Adipocyte (in vitro differentiated cells): ENCODE data around the gene GLIS1.
A peak's percentile ranks its signal among the peaks of the same experiment; 100 is the strongest.

ENCODE experiments used
- DNase-seq: peaks from one replicate; pipeline ENCODE4 v3.0.0-alpha.2; 2015; ENCODE audit warnings: low read depth
- H3K27me3 ChIP-seq: replicated peaks from 2 replicates; pipeline ENCODE4 v1.7.0; 2013; ENCODE audit warnings: mild to moderate bottlenecking, low read length, moderate library complexity; ENCODE audit not compliant: control insufficient read depth, insufficient read depth
- H3K36me3 ChIP-seq: 2 replicates; pipeline ENCODE4 v1.7.0; 2013; ENCODE audit warnings: low read length, mild to moderate bottlenecking, moderate library complexity; ENCODE audit not compliant: control insufficient read depth, insufficient read depth, severe bottlenecking
- H3K4me1 ChIP-seq: 2 replicates; pipeline ENCODE4 v1.7.0; 2013; ENCODE audit warnings: mild to moderate bottlenecking, low read length, moderate library complexity; ENCODE audit not compliant: control insufficient read depth, insufficient read depth
- H3K4me3 ChIP-seq: 2 replicates; pipeline ENCODE4 v1.7.0; 2013; ENCODE audit warnings: mild to moderate bottlenecking, low read length, moderate library complexity
- H3K9ac ChIP-seq: 2 replicates; pipeline ENCODE4 v1.7.0; 2013; ENCODE audit warnings: mild to moderate bottlenecking, low read length, moderate library complexity
- H3K9me3 ChIP-seq: 2 replicates; pipeline ENCODE4 v1.7.0; 2013; ENCODE audit warnings: mild to moderate bottlenecking, low read length, moderate library complexity; ENCODE audit not compliant: control insufficient read depth

The GLIS1 gene

GRCh38 chr1:53460666-53461322 is 278.2 kb downstream of the GLIS1 start:
- Histone ChIP-seq H3K4me1 (no peaks in the 10 kb centered on the region), H3K27me3 (peaks cover 43% of the 10 kb centered on the region), H3K36me3 (no peaks in the 10 kb centered on the region), H3K9ac (no peak overlapping the region), H3K4me3 (no peak overlapping the region), H3K9me3 (no peaks in the 10 kb centered on the region)
- DNase-seq, result no peak

DNA sequence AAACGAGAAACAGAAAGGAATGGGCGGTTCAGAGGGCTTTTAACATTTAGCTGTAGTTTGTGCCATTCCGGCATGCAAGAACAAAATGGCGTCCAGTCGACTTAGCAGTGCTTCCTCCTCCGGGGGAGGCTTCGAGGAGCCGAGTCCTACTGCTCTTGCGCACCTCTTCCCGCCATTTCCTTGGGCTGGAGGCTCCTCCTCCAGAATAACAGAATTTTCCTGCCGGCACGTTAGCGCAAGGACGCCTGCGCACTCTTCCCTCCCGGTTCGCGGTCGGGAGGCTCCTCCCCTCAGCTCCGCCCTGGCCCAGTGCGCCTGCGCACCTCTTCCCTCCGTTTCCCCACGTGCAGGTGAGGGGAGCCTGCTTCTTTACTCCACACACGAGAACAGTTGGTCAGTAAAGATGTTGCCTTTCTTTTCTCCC is 278.7 kb downstream of the GLIS1 start:
- no peaks in the 10 kb centered on the region for H3K4me1 ChIP-seq

DNA sequence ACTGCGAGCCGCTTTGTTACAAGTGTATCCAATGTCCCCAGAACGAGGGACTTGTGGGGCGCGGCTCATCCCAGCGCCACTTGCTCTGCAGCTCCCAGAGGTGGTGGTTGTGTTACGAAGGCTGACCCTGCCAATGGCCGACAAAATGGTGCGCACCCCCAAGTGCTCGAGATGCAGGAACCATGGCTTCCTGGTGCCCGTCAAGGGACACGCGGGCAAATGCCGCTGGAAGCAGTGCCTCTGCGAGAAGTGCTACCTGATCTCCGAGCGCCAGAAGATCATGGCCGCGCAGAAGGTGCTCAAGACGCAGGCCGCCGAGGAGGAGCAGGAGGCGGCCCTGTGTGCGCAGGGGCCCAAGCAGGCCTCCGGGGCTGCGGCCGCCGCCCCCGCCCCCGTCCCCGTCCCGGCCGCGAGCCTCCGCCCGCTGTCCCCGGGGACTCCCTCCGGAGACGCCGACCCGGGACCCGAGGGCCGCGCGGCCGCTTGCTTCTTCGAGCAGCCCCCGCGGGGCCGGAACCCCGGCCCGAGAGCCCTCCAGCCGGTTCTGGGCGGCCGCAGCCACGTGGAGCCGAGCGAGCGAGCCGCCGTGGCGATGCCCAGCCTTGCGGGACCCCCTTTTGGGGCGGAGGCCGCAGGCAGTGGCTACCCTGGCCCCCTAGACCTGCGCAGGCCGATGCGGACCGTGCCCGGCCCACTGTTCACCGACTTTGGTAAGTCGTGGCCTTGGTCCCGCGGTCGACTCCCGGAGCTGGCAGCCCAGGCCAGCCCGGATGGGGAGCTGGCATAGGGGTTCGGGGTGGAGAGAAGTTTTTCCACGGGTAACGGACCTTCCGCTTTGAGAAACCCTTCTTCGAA is 279.4 kb downstream of the GLIS1 start, which contains the start of gene DMRTB1:
Gene DMRTB1, plus strand, starts transcription at position 79 of the 855 bp plus-strand sequence. Its CDS starts 55 bp downstream, at position 134.
- H3K36me3 ChIP-seq, result no peaks in the 10 kb centered on the region
- no peak for DNase-seq
- no peak within 1 kb of the TSS for H3K9ac ChIP-seq
- no peaks in the 10 kb centered on the region for H3K9me3 ChIP-seq
- no peak within 1 kb of the TSS for H3K4me3 ChIP-seq
- H3K27me3 ChIP-seq, result peaks cover 46% of the 10 kb centered on the region
- no peaks in the 10 kb centered on the region for H3K4me1 ChIP-seq

More for the DNA sequence above, 278.7 kb downstream of the GLIS1 start:
- H3K36me3 ChIP-seq, result no peaks in the 10 kb centered on the region
- no peaks in the 10 kb centered on the region for H3K9me3 ChIP-seq
- DNase-seq, result no peak
- H3K27me3 ChIP-seq, result peaks cover 46% of the 10 kb centered on the region
- no peak overlapping the region for H3K4me3 ChIP-seq
- no peak overlapping the region for H3K9ac ChIP-seq

- Histone ChIP-seq H3K9me3 (no peaks in the 10 kb centered on the region), H3K27me3 (peaks cover 42% of the 10 kb centered on the region), H3K9ac (no peak overlapping the region), H3K4me1 (no peaks in the 10 kb centered on the region), H3K36me3 (no peaks in the 10 kb centered on the region), H3K4me3 (no peak overlapping the region)
- DNase-seq, result peak; percentile 15
Measured at GRCh38 chr1:53458634-53459033, 280.3 kb downstream of the GLIS1 start.
